GM08714 (cell line): ENCODE measurements around the gene MMADHC.

Experiments
- H3K4me3 ChIP-seq: fragments of 200-500 bp; sonication (Bioruptor generic); 2 replicates; pipeline ENCODE4 v1.5.1; 2014; ENCODE audit warnings: mild to moderate bottlenecking, low read length, inconsistent platforms
- ZNF274 ChIP-seq: IDR thresholded peaks from 2 replicates; pipeline ENCODE4 v1.6.1; 2012; ENCODE audit warnings: mild to moderate bottlenecking, low read depth, low read length

The MMADHC gene

GRCh38 chr2:149552226-149552625 lies 35.3 kb downstream of the MMADHC start:
- no peak for TF ChIP-seq ZNF274
- H3K4me3 ChIP-seq, result no peak overlapping the region

- no peak for TF ChIP-seq ZNF274
- no peak overlapping the region for H3K4me3 ChIP-seq
Measured at GRCh38 chr2:149544692-149545091, 42.9 kb downstream of the MMADHC start.

DNA sequence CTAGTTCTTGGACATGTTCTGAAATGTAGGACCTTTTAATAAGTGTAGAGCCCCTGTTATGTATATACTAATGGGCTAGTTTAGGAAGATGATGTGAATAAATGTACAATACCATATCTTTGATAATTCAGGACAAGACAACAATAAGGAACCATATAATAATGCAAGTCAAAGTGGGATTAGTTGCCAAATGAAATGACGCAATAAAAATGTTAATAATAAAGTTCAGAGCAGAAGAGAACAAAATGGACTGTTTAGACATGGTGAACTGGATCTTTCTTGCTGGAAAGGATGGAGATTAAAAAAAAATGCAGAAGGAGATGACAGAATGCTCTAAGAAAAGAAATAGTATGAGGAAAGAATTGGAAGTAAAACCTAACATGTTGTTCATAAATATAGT lies 43.7 kb downstream of the MMADHC start:
- no peak for TF ChIP-seq ZNF274
- H3K4me3 ChIP-seq, result no peak overlapping the region

DNA sequence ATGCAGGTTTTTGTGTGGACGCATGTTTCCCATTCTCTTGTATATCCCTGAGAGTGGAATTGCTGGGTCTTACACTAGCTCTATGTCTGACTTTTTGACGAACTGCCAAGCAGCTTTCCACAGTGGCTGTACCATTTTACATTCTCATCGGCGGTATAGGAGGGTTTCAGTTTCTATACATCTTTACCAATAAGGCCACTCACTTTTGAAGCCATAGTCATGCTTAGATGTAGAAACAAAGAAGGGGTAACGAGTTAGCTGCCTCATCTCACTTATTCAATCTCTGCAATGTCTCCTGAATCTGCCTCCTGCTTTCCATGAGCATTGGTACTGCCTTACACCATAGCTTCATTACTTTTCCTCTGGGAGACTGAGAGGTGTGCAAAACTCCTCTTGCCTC lies 47.4 kb downstream of the MMADHC start:
- TF ChIP-seq ZNF274, result no peak
- H3K4me3 ChIP-seq, result no peak overlapping the region

GRCh38 chr2:149538138-149538833 lies 49.3 kb downstream of the MMADHC start:
- TF ChIP-seq ZNF274, result no peak
- no peak overlapping the region for H3K4me3 ChIP-seq

GRCh38 chr2:149537092-149537726 lies 50.4 kb downstream of the MMADHC start:
- no peak for TF ChIP-seq ZNF274
- H3K4me3 ChIP-seq, result no peak overlapping the region

GRCh38 chr2:149536649-149537048 lies 50.9 kb downstream of the MMADHC start:
- H3K4me3 ChIP-seq, result no peak overlapping the region
- no peak for TF ChIP-seq ZNF274

- TF ChIP-seq ZNF274, result no peak
- H3K4me3 ChIP-seq, result no peak overlapping the region
Measured at GRCh38 chr2:149534674-149535073, 52.9 kb downstream of the MMADHC start.

- H3K4me3 ChIP-seq, result no peak overlapping the region
- no peak for TF ChIP-seq ZNF274
Measured at GRCh38 chr2:149528983-149529382, 58.6 kb downstream of the MMADHC start.

DNA sequence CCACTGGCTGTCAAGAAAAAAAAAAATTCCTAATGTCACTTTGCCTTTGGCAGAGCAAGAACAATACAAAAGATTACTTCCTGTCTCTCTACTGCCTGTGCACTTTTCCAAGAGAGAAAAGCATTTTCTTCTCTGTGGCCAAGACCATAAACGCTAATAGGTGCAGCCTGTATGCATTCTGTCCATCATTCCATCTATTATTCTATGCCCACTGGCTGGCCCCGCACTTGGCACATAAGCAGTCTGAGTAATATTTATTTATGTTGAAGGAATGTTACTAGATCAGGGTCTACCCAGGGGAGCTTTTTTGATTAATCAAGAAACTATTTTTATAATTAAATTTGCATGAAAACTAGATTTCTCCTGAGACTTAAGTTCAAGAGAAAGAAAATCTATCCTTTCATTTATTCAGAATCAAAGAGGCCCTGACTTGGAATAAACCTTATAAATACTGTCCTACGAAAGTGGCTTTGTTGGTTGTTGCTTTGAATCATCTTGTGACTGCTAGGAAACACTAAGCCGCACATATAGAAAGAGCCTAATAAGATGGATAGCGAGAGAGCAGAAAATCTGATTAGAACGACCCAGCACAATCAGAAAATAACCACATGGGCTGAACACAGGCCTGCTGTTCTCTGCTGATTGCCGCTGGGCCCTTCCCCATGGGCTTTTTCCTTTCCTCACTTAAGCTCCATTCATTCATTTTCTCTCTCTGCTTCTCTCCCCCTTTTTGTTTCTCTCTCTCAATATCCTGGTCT lies 59.4 kb downstream of the MMADHC start:
- H3K4me3 ChIP-seq, result no peak overlapping the region

DNA sequence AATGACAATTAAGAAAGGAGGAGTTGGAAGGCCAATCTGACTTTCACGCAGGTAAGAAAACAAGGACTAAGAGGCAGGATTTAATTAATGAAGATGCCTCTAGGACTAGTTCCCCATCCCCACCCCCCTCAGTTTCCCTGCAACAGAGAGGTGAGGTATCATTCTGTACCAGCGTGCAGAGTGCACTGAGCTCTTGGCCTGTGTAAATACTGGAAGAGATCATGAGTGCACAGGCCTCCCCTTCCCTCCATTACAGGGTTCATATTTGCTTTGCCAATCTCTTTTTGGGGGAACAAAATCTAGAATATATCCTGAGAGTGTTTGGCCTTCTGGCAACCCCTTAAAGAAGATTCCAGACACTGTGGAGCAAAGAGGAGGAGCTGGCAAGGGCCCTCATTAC lies 60.9 kb downstream of the MMADHC start:
- no peak overlapping the region for H3K4me3 ChIP-seq
- TF ChIP-seq ZNF274, result no peak

More for the DNA sequence above, 59.4 kb downstream of the MMADHC start:
- TF ChIP-seq ZNF274, result no peak

DNA sequence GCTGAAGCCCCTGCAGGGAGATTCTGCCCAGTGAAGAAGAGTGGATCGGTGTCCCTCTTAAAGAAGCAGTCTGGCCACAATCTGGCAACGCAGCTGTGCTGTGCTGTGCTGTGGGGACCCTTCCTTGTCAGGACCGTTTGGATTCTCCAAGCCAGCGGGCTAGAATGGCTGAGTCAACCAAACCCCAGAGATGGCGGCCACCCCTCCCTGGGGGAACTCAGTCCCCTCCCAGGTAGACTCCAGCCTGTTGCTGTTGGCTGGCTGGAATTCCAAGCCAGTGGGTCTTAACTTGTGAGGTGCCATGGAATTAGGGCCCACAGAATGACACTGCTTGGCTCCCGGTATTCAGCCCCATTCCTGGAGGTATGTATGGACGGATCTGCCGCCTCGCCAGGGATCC lies 62.3 kb downstream of the MMADHC start:
- no peak for TF ChIP-seq ZNF274
- H3K4me3 ChIP-seq, result no peak overlapping the region
